Measurements from ENCODE around the gene ZDHHC14.

ZDHHC14 gene

GRCh38 chr6:157647261-157647915, 266.4 kb downstream of the ZDHHC14 start:
- no peak for DNase-seq (ENCODE audit: low spot score)

- no peak for DNase-seq (ENCODE audit: low spot score)
Observed at GRCh38 chr6:157648561-157648960, 267.6 kb downstream of the ZDHHC14 start.

- DNase-seq (ENCODE audit: low spot score), result no peak
Observed at GRCh38 chr6:157649311-157650260, 268.6 kb downstream of the ZDHHC14 start.

- no peak for DNase-seq (ENCODE audit: low spot score)
Observed at GRCh38 chr6:157650261-157650640, 269.3 kb downstream of the ZDHHC14 start.

DNA sequence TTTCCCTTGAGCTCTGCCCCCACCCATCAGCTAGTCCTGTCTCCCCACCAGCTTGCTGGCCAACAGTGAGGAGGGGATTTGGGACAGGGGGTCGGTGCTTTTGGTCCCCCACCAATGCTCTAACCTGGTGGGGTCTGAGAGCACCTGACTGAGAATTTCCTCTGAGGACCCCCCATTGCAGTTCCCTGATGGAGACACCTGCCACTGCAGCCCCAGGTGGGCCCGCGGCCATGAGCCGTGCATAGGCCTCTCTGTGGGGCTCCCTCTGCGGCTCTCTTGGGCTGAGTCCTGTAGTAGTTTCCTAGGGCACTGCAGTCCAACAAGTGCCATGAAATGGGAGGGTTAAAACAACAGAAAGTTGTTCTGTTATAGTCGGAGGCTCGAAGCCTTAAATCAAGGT, 269.8 kb downstream of the ZDHHC14 start:
- DNase-seq (ENCODE audit: low spot score), result no peak

GRCh38 chr6:157651731-157652490, 270.9 kb downstream of the ZDHHC14 start:
- no peak for DNase-seq (ENCODE audit: low spot score)

- DNase-seq (ENCODE audit: low spot score), result no peak
Observed at GRCh38 chr6:157652601-157653363, 271.8 kb downstream of the ZDHHC14 start.

DNA sequence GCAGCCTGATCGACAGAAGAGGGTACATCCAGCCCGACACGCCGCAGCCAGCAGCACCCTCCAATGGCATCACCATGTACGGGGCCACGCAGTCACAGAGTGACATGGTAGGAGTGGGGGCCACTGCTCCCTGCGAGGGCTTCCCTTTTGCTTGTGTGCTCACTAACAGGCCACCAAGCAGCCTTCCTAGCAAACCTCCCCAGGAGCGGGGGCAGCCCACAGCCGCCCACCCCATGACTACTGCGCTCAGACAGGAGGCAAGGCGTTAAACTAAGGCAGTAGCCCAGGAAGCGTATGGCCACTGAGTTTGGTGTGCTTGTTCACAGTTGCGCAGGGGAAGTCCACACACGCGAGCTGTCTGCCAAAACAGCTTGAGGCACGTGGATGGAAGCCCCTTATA, 272.5 kb downstream of the ZDHHC14 start:
- no peak for DNase-seq (ENCODE audit: low spot score)

DNA sequence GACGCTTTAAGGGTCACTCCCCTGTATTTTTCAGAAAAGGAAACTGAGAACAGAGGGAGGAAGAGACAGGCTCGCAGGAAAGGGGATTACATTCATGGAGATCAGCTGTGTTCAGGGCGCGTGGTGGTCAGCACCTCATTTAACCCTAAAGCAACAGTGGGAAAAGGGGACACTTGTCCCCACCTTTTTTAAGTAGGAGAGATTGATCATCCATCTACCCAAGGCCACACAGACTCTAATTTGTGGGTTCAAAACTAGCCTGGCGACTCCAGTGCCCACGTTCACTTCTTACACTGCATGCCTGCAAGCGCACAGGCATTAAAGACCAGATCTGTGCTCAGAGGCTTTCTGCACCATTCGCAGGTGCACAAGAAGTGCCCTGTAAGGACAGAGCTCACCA, 274.1 kb downstream of the ZDHHC14 start:
- no peak for DNase-seq (ENCODE audit: low spot score)

GRCh38 chr6:157656437-157656997, 275.5 kb downstream of the ZDHHC14 start:
- DNase-seq (ENCODE audit: low spot score), result no peak

DNA sequence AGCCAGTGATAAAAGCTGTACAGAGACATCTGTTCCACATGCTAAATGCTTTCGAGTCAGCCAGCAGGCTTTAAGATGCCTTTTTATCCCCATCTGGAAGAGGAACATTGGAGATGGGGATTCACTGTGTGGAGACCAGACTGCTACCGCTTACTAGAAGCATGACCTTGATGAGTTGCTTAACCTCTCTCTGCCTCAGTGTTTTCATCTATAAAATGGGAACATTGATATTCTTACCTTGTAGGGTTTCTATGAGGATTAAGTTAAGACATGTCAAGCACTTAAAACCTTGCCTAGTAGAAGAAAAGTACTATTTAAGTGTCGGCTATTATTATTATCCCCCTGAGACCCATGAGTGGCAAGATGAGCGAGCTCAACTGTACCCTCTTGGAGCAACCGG, 276.8 kb downstream of the ZDHHC14 start:
- DNase-seq (ENCODE audit: low spot score), result no peak

GRCh38 chr6:157658301-157658700, 277.3 kb downstream of the ZDHHC14 start:
- DNase-seq (ENCODE audit: low spot score), result no peak

DNA sequence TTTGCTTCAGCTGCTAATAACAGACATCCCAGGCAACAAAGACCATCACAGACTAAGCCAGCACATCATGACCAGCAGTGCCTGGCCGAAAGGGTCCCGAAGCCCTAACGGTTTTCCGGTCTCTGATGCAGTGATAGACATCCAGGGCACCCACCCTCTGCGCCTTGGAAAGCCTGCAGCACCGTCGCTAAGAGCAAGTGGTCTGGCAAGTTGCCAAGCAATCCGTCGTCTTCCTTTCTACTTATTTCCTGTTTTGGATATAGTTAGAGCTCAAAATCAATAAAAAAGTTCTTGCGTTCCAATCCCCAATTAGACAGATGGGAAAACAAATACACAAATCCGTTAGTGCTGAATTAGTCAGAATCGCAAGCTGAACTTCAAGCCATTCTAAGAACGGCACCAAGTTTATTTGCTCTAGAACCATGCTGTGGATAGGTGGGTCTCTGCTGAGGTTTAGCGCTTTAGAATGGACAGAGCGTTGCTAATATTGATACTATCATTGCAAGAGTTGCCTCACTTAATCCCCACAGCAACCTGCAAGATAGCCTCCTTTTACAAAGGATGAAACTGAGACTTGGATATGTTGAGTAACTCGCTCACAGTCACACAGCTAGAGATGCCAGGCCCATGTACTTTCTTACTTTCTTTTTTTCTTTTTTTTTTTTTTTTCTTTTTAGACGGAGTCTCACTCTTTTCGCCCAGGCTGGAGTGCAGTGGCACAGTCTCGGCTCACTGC, 278.7 kb downstream of the ZDHHC14 start:
- DNase-seq (ENCODE audit: low spot score), result no peak

DNA sequence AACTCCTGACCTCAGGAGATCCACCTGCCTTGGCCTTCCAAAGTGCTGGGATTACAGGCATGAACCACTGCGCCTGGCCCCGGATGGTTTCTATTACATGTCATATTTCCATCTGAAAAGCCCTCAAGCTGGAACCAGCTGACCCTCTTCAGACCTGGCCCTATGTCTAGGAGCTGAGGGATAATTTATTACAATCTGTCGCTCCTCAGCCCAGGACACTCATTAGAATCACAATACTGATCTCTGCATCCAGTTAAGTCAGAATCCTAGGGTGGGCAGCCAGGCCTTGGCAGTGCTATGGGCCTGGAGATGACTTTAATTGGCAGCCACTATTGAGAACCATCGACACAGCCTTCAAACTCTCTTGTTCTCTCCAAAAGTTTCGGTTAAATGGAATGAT, 279.4 kb downstream of the ZDHHC14 start:
- no peak for DNase-seq (ENCODE audit: low spot score)

DNA sequence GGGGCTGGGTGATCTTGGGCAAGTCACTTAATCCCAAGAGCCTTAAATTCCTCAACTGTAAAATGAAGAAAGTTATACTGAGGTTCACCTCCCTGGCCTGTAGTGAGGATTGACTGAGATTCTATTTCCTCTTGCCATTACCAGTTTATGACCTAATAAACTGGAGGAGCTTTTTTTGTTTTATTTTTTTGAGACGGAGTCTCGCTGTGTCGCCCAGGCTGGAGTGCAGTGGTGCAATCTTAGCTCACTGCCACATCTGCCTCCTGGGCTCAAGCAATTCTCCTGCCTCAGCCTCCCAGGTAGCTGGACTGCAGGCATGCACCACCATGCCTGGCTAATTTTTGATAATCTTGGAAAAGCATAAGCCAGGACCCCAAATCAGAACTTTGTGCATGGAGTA, 280.7 kb downstream of the ZDHHC14 start:
- no peak for DNase-seq (ENCODE audit: low spot score)

DNA sequence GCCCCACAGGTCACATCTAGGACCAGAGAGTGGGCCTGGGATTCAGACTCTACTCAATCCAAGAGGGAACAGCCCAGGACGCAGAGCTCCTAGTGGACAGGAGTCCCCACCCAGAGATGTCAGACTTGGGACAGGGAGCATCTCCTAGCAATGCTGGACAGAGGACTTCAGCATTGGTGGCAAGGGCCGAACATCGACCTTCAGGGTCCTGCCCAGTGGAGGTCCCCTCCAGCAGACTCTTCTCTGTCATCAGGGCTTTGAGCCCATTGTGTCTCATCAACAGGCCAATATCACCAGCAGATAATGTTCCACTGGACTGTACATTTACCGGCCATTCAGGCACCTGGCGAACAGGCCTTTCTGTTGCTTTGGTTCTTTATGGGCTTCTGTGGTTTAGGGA, 282.3 kb downstream of the ZDHHC14 start:
- no peak for DNase-seq (ENCODE audit: low spot score)

GRCh38 chr6:157665180-157665579, 284.2 kb downstream of the ZDHHC14 start:
- DNase-seq (ENCODE audit: low spot score), result no peak

GRCh38 chr6:157666729-157667128, 285.7 kb downstream of the ZDHHC14 start:
- no peak for DNase-seq (ENCODE audit: low spot score)

GRCh38 chr6:157667211-157668008, 286.4 kb downstream of the ZDHHC14 start:
- DNase-seq (ENCODE audit: low spot score), result peak; percentile 70

- DNase-seq (ENCODE audit: low spot score), result no peak
Observed at GRCh38 chr6:157668009-157668401, 287.0 kb downstream of the ZDHHC14 start.
